HepG2 (cell line): ENCODE results near the gene ZNF22. TPM values are rescaled to one million over a fixed set of nuclear protein-coding genes. Genes with fewer than 3 reads are reported as not detected.
A peak's percentile ranks its signal among the peaks of the same experiment; 100 is the strongest.

Experiments used
- BRD4 ChIP-seq: sonication (generic); formaldehyde crosslinking; IDR thresholded peaks from 2 replicates; pipeline ENCODE4 v1.4.0; 2020; ENCODE audit warnings: missing genetic modification reagents
- CAMTA2 ChIP-seq: sonication (generic); formaldehyde crosslinking; IDR thresholded peaks from 2 replicates; pipeline ENCODE4 v1.4.0; 2020; ENCODE audit warnings: mild to moderate bottlenecking, missing genetic modification reagents, borderline replicate concordance
- GTF3A ChIP-seq: sonication (generic); formaldehyde crosslinking; conservative IDR thresholded peaks from 2 replicates; pipeline ENCODE4 v1.4.0; 2020; ENCODE audit warnings: mild to moderate bottlenecking, missing genetic modification reagents
- HCFC1 ChIP-seq: fragments of 150-350 bp; IDR thresholded peaks from 2 replicates; pipeline ENCODE4 v1.6.1; 2014; ENCODE audit warnings: low read depth, low read length
- HIVEP1 ChIP-seq: sonication (generic); formaldehyde crosslinking; IDR thresholded peaks from 2 replicates; pipeline ENCODE4 v1.4.0; 2020; ENCODE audit warnings: mild to moderate bottlenecking, missing genetic modification reagents
- JARID2 ChIP-seq: sonication (generic); formaldehyde crosslinking; IDR thresholded peaks from 2 replicates; pipeline ENCODE4 v1.8.1; 2023; ENCODE audit warnings: missing genetic modification reagents, inconsistent platforms; ENCODE audit not compliant: insufficient replicate concordance
- KDM2A ChIP-seq: sonication (generic); formaldehyde crosslinking; IDR thresholded peaks from 2 replicates; pipeline ENCODE4 v1.4.0; 2020; ENCODE audit warnings: low read depth, missing genetic modification reagents, borderline replicate concordance
- MXD1 ChIP-seq: sonication (generic); formaldehyde crosslinking; IDR thresholded peaks from 2 replicates; pipeline ENCODE4 v1.4.0; 2020; ENCODE audit warnings: mild to moderate bottlenecking, missing genetic modification reagents
- MYC ChIP-seq: sonication (generic); formaldehyde crosslinking; IDR thresholded peaks from 2 replicates; pipeline ENCODE4 v1.9.0; 2021; ENCODE audit warnings: missing genetic modification reagents, borderline replicate concordance
- POGZ ChIP-seq: sonication (generic); formaldehyde crosslinking; IDR thresholded peaks from 2 replicates; pipeline ENCODE4 v1.4.0; 2020; ENCODE audit warnings: mild to moderate bottlenecking, missing genetic modification reagents
- SALL2 ChIP-seq: sonication (generic); formaldehyde crosslinking; IDR thresholded peaks from 2 replicates; pipeline ENCODE4 v1.8.1; 2023; ENCODE audit warnings: mild to moderate bottlenecking, missing genetic modification reagents, inconsistent platforms
- ZNF687 ChIP-seq: sonication (generic); formaldehyde crosslinking; IDR thresholded peaks from 2 replicates; pipeline ENCODE4 v1.5.1; 2020; ENCODE audit warnings: mild to moderate bottlenecking, missing genetic modification reagents, moderate library complexity
- ZNF776 ChIP-seq: sonication (generic); formaldehyde crosslinking; IDR thresholded peaks from 2 replicates; pipeline ENCODE4 v1.4.0; 2020; ENCODE audit warnings: mild to moderate bottlenecking, missing genetic modification reagents
- polyA plus RNA-seq, 8 experiments: library from polyadenylated mRNA; depleted of rRNA in 3 of 8; stranded (reverse) in 7 of 8; unstranded in 1 of 8; fragments of >200 nt; fragmentation: Illumina TruSeq in 4 of 8; extraction: Trizol in 4 of 8; gene quantifications; 2 replicates each; pipeline versions ENCODE4 v1.2.1 to v1.2.3, GENCODE V29; 2011 to 2016; ENCODE audit warnings: low read depth in 4 of 8, missing spikeins in 1 of 8, mixed read lengths in 1 of 8; ENCODE audit not compliant: insufficient read depth in 1 of 8
- total RNA-seq, 5 experiments: library from RNA; depleted of rRNA; stranded (reverse); fragments of >200 nt; fragmentation: Illumina TruSeq; extraction: Trizol; gene quantifications; 2 replicates each; pipeline ENCODE4 v1.2.3, GENCODE V29; 2016; ENCODE audit warnings: low read depth in 1 of 5
- TF ChIP-seq, protein P1 (sequence below): sonication (generic); formaldehyde crosslinking; IDR thresholded peaks from 2 replicates; pipeline ENCODE4 v1.9.0; 2022; ENCODE audit warnings: missing genetic modification reagents, mild to moderate bottlenecking, borderline replicate concordance

Gene ZNF22
- total and polyA plus RNA-seq, 2 of the 13 experiments (the other 11 are each of a cell fraction or from before 2014, with no cell fraction given): 0.40 to 1.3 TPM

GRCh38 chr10:44982114-44982460, 18.6 kb upstream of the ZNF22 start (continued):
- 0 out of 2 replicates have a peak, but pooled peaks have one; percentile 68 for TF ChIP-seq ZNF776
- no peak for TF ChIP-seq GTF3A (CRISPR knock-in tag)
- no peak for TF ChIP-seq HCFC1
- 0 out of 2 replicates have a peak, but pooled peaks have one; percentile 13 for TF ChIP-seq POGZ
- 0 out of 2 replicates have a peak, but pooled peaks have one; percentile 41 for TF ChIP-seq SALL2 (CRISPR knock-in tag)
- TF ChIP-seq, protein P1, sequence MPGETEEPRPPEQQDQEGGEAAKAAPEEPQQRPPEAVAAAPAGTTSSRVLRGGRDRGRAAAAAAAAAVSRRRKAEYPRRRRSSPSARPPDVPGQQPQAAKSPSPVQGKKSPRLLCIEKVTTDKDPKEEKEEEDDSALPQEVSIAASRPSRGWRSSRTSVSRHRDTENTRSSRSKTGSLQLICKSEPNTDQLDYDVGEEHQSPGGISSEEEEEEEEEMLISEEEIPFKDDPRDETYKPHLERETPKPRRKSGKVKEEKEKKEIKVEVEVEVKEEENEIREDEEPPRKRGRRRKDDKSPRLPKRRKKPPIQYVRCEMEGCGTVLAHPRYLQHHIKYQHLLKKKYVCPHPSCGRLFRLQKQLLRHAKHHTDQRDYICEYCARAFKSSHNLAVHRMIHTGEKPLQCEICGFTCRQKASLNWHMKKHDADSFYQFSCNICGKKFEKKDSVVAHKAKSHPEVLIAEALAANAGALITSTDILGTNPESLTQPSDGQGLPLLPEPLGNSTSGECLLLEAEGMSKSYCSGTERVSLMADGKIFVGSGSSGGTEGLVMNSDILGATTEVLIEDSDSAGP (CRISPR knock-in tag): peak; percentile 16; the same call in 1 of the 2 replicates
- peak; percentile 60 for TF ChIP-seq BRD4 (CRISPR knock-in tag)
- TF ChIP-seq MYC (CRISPR knock-in tag): 0 out of 2 replicates have a peak, but pooled peaks have one; percentile 19
- 0 out of 2 replicates have a peak, but pooled peaks have one; percentile 28 for TF ChIP-seq KDM2A (CRISPR knock-in tag)
- 0 out of 2 replicates have a peak, but pooled peaks have one; percentile 54 for TF ChIP-seq CAMTA2 (CRISPR knock-in tag)
- no peak for TF ChIP-seq JARID2 (CRISPR knock-in tag)
- 0 out of 2 replicates have a peak, but pooled peaks have one; percentile 42 for TF ChIP-seq MXD1 (CRISPR knock-in tag)
- peak; percentile 67 for TF ChIP-seq ZNF687
- TF ChIP-seq HIVEP1 (CRISPR knock-in tag): 0 out of 2 replicates have a peak, but pooled peaks have one; percentile 22
